ENCODE results near the gene SLC22A5.

Gene SLC22A5

GRCh38 chr5:132369474-132370180, at the start of gene SLC22A5:
Gene SLC22A5, plus strand, starts transcription at chr5:132369710. Its CDS starts 263 bp downstream, at chr5:132369973.
- H3K79me2 ChIP-seq (ENCODE audit: insufficient read depth, low read length) = no peaks in the 10 kb centered on the region
- no peaks in the 10 kb centered on the region for H3K9me2 ChIP-seq (replicated peaks; ENCODE audit: low read depth, low read length)
- no peaks in the 10 kb centered on the region for H3K9me3 ChIP-seq (ENCODE audit: insufficient read depth, low read depth, low read length)
- peak within 1 kb of the TSS; percentile 42 for H3K4me2 ChIP-seq (ENCODE audit: low read depth, low read length, poor library complexity, severe bottlenecking)
- H3K4me3 ChIP-seq (ENCODE audit: low read length, poor library complexity, severe bottlenecking) = peak within 1 kb of the TSS; percentile 61
- peak within 1 kb of the TSS; percentile 50 for H3K9ac ChIP-seq (ENCODE audit: low read depth, low read length, poor library complexity, severe bottlenecking)
- H2AFZ ChIP-seq (ENCODE audit: low read length) = peak within 1 kb of the TSS; percentile 88
- H3K36me3 ChIP-seq (ENCODE audit: insufficient read depth, low read length) = no peaks in the 10 kb centered on the region
- H4K20me1 ChIP-seq (ENCODE audit: insufficient read depth, low read length, poor library complexity, severe bottlenecking) = no peaks in the 10 kb centered on the region
- no peaks in the 10 kb centered on the region for H3K4me1 ChIP-seq (ENCODE audit: insufficient read depth, low read length, poor library complexity, severe bottlenecking)
- no peaks in the 10 kb centered on the region for H3F3A ChIP-seq (ENCODE audit: low read depth)
- no peak for TF ChIP-seq EZH2phosphoT487 (IDR thresholded peaks at IDR 0.05; ENCODE audit: borderline replicate concordance)
- TF ChIP-seq CTCF (conservative IDR thresholded peaks at IDR 0.05; ENCODE audit: low read length) = no peak
- no peaks in the 10 kb centered on the region for H3K27me3 ChIP-seq (ENCODE audit: insufficient read depth, low read length, poor library complexity, severe bottlenecking)

DNA sequence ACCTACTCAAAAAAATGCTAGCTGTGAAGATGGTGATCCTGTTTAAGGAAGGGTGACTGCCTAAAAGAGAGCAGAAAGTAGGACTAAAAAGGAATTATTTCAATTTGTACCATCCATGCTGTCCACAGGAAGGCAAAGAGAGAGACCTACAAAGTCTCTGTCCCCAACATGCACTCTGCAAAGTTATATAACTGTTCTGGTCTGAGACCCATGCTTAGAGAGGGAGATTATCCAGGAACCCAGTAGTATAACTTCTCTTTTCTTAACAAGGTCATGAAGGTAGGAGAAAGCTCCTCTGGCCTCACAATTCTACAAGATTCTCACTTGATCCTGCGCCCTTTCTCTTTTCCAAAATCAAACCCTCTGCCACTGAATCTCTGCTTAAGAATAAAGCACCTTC, 49.5 kb upstream of the SLC22A5 start:
- Histone ChIP-seq H3K27me3 (ENCODE audit: insufficient read depth, low read length, poor library complexity, severe bottlenecking) (no peaks in the 10 kb centered on the region), H3K9me3 (ENCODE audit: insufficient read depth, low read depth, low read length) (no peaks in the 10 kb centered on the region), H3K4me1 (ENCODE audit: insufficient read depth, low read length, poor library complexity, severe bottlenecking) (no peaks in the 10 kb centered on the region), H3K4me3 (ENCODE audit: low read length, poor library complexity, severe bottlenecking) (no peak overlapping the region), H4K20me1 (ENCODE audit: insufficient read depth, low read length, poor library complexity, severe bottlenecking) (no peaks in the 10 kb centered on the region), H3F3A (ENCODE audit: low read depth) (no peaks in the 10 kb centered on the region), H3K79me2 (ENCODE audit: insufficient read depth, low read length) (no peaks in the 10 kb centered on the region), H3K36me3 (ENCODE audit: insufficient read depth, low read length) (no peaks in the 10 kb centered on the region), H3K9me2 (replicated peaks; ENCODE audit: low read depth, low read length) (no peaks in the 10 kb centered on the region), H3K4me2 (ENCODE audit: low read depth, low read length, poor library complexity, severe bottlenecking) (no peak overlapping the region), H2AFZ (ENCODE audit: low read length) (no peak overlapping the region), H3K9ac (ENCODE audit: low read depth, low read length, poor library complexity, severe bottlenecking) (no peak overlapping the region)
- no peak for TF ChIP-seq CTCF (conservative IDR thresholded peaks at IDR 0.05; ENCODE audit: low read length)
- no peak for TF ChIP-seq EZH2phosphoT487 (IDR thresholded peaks at IDR 0.05; ENCODE audit: borderline replicate concordance)

GRCh38 chr5:132321109-132321721, 48.3 kb upstream of the SLC22A5 start:
- H3K9me3 ChIP-seq (ENCODE audit: insufficient read depth, low read depth, low read length) = no peaks in the 10 kb centered on the region
- no peak overlapping the region for H2AFZ ChIP-seq (ENCODE audit: low read length)
- no peaks in the 10 kb centered on the region for H3K27me3 ChIP-seq (ENCODE audit: insufficient read depth, low read length, poor library complexity, severe bottlenecking)
- H3K9ac ChIP-seq (ENCODE audit: low read depth, low read length, poor library complexity, severe bottlenecking) = no peak overlapping the region
- no peaks in the 10 kb centered on the region for H3F3A ChIP-seq (ENCODE audit: low read depth)
- TF ChIP-seq EZH2phosphoT487 (IDR thresholded peaks at IDR 0.05; ENCODE audit: borderline replicate concordance) (no peak), CTCF (conservative IDR thresholded peaks at IDR 0.05; ENCODE audit: low read length) (no peak)
- H3K4me2 ChIP-seq (ENCODE audit: low read depth, low read length, poor library complexity, severe bottlenecking) = no peak overlapping the region
- H3K36me3 ChIP-seq (ENCODE audit: insufficient read depth, low read length) = no peaks in the 10 kb centered on the region
- no peaks in the 10 kb centered on the region for H3K79me2 ChIP-seq (ENCODE audit: insufficient read depth, low read length)
- no peak overlapping the region for H3K4me3 ChIP-seq (ENCODE audit: low read length, poor library complexity, severe bottlenecking)
- no peaks in the 10 kb centered on the region for H3K4me1 ChIP-seq (ENCODE audit: insufficient read depth, low read length, poor library complexity, severe bottlenecking)
- H3K9me2 ChIP-seq (replicated peaks; ENCODE audit: low read depth, low read length) = no peaks in the 10 kb centered on the region
- H4K20me1 ChIP-seq (ENCODE audit: insufficient read depth, low read length, poor library complexity, severe bottlenecking) = no peaks in the 10 kb centered on the region
